Measurements from ENCODE around the gene AP3M1. TPM values are rescaled to one million over a fixed set of nuclear protein-coding genes. Genes with fewer than 3 reads are reported as not detected.
"Not testable (repeated sequence)": the region's sequence is repeated elsewhere in the genome, so short reads cannot be mapped to it uniquely, and the experiment has no call there.

The AP3M1 gene
- total and polyA plus RNA-seq, 8 donors: 5.1 to 21.2 (median 12.3) TPM

DNA sequence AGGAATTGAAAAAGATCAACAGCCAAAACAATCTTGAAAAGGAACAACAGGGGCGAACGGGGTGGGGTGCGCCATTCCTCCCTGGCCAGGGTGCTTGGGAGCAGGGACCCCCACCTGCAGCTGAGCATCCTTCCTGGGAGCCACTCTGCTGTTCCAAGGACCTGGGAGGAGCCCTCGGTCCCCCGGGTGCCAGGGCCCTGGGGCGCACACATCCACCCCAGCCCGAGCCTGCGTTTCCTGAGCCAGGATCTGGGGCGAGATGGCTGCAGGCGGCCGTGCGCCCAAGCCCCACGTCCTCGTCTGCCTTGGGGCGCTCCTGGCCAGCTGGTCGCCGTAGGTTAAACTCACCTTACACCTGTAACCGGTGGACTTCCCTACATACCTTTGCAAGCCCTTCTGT is 10.6 kb downstream of the AP3M1 start:
- TF ChIP-seq CTCF (IDR thresholded peaks at IDR 0.05): no peak
- WGBS, 2 donors: 95 to 98% methylated on average over 17 to 18 of the region's 18 CpGs
- peak in 1 of 6 donors; percentile 54 for DNase-seq
- intact Hi-C loops (cut with DNase I): no loop called here
- no peaks in the 10 kb centered on the region for H3K9me3 ChIP-seq
- no peak overlapping the region for H3K4me3 ChIP-seq
- no peaks in the 10 kb centered on the region for H3K27me3 ChIP-seq
- H3K4me1 ChIP-seq: peaks cover 4 to 7% (median 6%) of the 10 kb centered on the region in 3 donors
- H3K27ac ChIP-seq: no peak overlapping the region
- no peak for ATAC-seq
- no peak for FAIRE-seq
- peaks cover 0 to 27% (median 5%) of the 10 kb centered on the region in 3 donors for H3K36me3 ChIP-seq

GRCh38 chr10:74138596-74138995 is 12.0 kb downstream of the AP3M1 start:
- H3K4me3 ChIP-seq; H3K9me3 ChIP-seq; DNase-seq; FAIRE-seq; ATAC-seq; H3K27ac ChIP-seq; H3K27me3 ChIP-seq; intact Hi-C loops (cut with DNase I): not testable (repeated sequence)
- WGBS, 2 donors: 96 to 98% methylated on average over 5 of the region's 5 CpGs
- Histone ChIP-seq H3K4me1 (peaks cover 10 to 14% (median 12%) of the 10 kb centered on the region in 3 donors), H3K36me3 (peaks cover 0 to 27% (median 5%) of the 10 kb centered on the region in 3 donors)

DNA sequence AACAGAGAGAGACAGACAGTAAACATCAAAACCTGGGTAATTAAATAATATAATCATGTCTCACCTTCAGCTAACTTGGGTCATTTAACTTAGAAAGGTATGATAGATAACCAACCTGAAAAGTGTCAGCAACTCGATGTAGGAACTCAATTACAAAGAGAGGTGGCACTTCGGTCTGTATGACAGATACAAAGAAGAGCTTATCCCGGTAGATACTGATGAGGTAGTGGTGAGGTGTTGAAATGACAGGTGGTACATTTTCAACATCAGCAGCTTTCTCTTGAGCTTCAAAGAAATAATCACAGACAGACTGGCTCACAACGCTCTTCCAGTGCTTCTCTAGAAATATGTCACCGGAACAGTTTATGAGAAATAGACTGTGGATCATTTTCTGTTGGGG is 12.6 kb downstream of the AP3M1 start:
- Histone ChIP-seq H3K27ac (no peak overlapping the region), H3K36me3 (peaks cover 0 to 27% (median 5%) of the 10 kb centered on the region in 3 donors), H3K27me3 (no peaks in the 10 kb centered on the region), H3K4me1 (peaks cover 10 to 14% (median 12%) of the 10 kb centered on the region in 3 donors), H3K4me3 (no peak overlapping the region), H3K9me3 (no peaks in the 10 kb centered on the region)
- ATAC-seq (no peak), DNase-seq (no peak), FAIRE-seq (no peak)
- intact Hi-C loops (cut with DNase I): no loop called here
- 90 to 91% methylated on average over 5 of the region's 5 CpGs for WGBS, 2 donors
- TF ChIP-seq CTCF (IDR thresholded peaks at IDR 0.05): no peak

DNA sequence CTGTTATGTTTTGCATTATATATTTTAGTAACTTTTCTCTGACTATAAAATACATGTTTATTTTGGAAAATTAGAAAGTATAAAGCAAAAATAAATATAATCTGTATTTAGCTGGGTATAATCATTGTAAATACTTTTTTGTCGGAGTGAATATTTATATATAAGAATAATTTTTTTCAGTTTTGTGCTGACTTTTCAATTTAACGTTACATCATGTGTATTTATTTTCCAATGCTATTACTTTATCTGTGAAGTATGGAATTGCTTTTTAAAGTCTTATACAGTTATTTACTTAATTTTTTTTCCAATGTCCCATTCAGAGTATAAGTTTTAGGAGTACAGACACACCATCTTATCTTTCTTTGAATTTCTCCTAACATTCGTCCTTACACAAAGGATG is 15.2 kb downstream of the AP3M1 start:
- WGBS, 2 donors: 76 to 79% methylated on average over 3 of the region's 3 CpGs
- H3K27ac ChIP-seq: no peak overlapping the region
- H3K9me3 ChIP-seq: no peaks in the 10 kb centered on the region
- intact Hi-C loops (cut with DNase I): no loop called here
- peaks cover 10 to 14% (median 12%) of the 10 kb centered on the region in 3 donors for H3K4me1 ChIP-seq
- peaks cover 0 to 28% (median 7%) of the 10 kb centered on the region in 3 donors for H3K36me3 ChIP-seq
- no peak for ATAC-seq
- no peaks in the 10 kb centered on the region for H3K27me3 ChIP-seq
- no peak overlapping the region for H3K4me3 ChIP-seq
- FAIRE-seq: peak; percentile 77
- DNase-seq: no peak
- TF ChIP-seq CTCF (IDR thresholded peaks at IDR 0.05): no peak

DNA sequence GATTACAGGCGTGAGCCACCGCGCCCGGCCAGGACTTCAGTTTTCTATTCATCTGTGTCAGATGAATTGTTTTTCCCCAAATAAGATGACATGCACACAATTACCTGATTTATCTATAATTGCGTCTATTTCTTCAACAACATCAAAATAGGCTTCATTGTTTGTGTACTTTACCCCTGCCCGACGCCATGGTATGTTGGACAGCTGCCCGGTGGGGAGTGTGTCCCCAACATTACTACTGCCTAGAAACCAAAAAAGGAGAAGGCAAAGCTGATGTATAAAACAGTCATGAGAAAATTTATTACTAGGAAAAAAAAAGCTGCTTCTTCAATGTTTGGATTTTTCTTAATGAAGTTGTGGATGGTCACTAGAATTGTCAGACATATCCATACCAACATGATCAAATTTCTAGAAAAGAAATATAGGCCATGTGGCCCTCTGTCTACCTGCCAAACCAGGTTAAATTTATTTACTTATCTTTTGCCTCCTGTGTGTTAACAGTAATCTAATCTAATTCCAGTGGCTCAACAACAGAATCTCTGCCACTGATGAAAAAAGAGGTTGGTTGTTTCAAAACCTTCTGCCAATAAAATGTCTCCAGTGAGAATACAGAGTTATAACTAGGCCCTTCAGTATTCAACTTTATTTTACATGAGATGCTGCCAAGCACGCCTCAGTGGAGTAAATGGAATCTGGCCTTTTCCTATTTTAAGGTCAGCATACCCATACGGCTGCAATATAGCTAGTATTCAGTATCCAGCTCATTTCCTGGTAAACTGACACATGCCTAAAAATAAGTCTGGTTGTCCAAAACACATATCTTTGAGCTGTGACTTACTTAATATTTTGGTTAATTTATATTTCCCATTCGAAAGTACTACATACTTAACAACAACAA is 16.5 kb downstream of the AP3M1 start:
- H3K4me1 ChIP-seq: peaks cover 10 to 14% (median 12%) of the 10 kb centered on the region in 3 donors
- H3K27me3 ChIP-seq: no peaks in the 10 kb centered on the region
- 61 to 69% methylated on average over 11 of the region's 11 CpGs for WGBS, 2 donors
- no peak overlapping the region for H3K27ac ChIP-seq
- peaks cover 0 to 39% (median 7%) of the 10 kb centered on the region in 3 donors for H3K36me3 ChIP-seq
- TF ChIP-seq CTCF (IDR thresholded peaks at IDR 0.05): no peak
- DNase-seq (no peak), ATAC-seq (peak in 2 of 4 donors; percentile 62 to 70), FAIRE-seq (no peak)
- no peaks in the 10 kb centered on the region for H3K9me3 ChIP-seq
- H3K4me3 ChIP-seq: no peak overlapping the region
- intact Hi-C loops (cut with DNase I): no loop called here

All from pancreas (tissue), 10 donors.